HG03469 (cell line): ENCODE results near the gene TBCD.

Experiments used
- ATAC-seq: cut with Tn5 transposase; IDR thresholded peaks from one replicate; pipeline ENCODE4 v1.9.1; 2021; ENCODE audit warnings: mild to moderate bottlenecking, moderate library complexity, moderate number of reproducible peaks; ENCODE audit not compliant: unreplicated experiment

Gene TBCD

GRCh38 chr17:82881900-82882714 is 130.2 kb downstream of the TBCD start:
- no peak for ATAC-seq

- no peak for ATAC-seq
Observed at GRCh38 chr17:82882715-82883418, 131.0 kb downstream of the TBCD start.

GRCh38 chr17:82883419-82884031 is 131.7 kb downstream of the TBCD start:
- no peak for ATAC-seq

GRCh38 chr17:82884341-82884969 is 132.6 kb downstream of the TBCD start:
- no peak for ATAC-seq

- ATAC-seq = no peak
Observed at GRCh38 chr17:82884970-82885353, 133.1 kb downstream of the TBCD start.

- ATAC-seq = no peak
Observed at GRCh38 chr17:82887255-82888164, 135.6 kb downstream of the TBCD start.

GRCh38 chr17:82888583-82889495 is 137.0 kb downstream of the TBCD start:
- no peak for ATAC-seq

GRCh38 chr17:82889496-82890338 is 137.9 kb downstream of the TBCD start:
- no peak for ATAC-seq

- ATAC-seq = no peak
Observed at GRCh38 chr17:82890339-82890730, 138.5 kb downstream of the TBCD start.

GRCh38 chr17:82890926-82891678 is 139.2 kb downstream of the TBCD start:
- ATAC-seq = no peak

GRCh38 chr17:82891911-82892310 is 140.0 kb downstream of the TBCD start:
- no peak for ATAC-seq

- ATAC-seq = no peak
Observed at GRCh38 chr17:82892899-82893565, 141.2 kb downstream of the TBCD start.

- ATAC-seq = no peak
Observed at GRCh38 chr17:82893779-82894178, 141.9 kb downstream of the TBCD start.

- ATAC-seq = no peak
Observed at GRCh38 chr17:82894389-82894788, 142.5 kb downstream of the TBCD start.

GRCh38 chr17:82895087-82895486 is 143.2 kb downstream of the TBCD start:
- no peak for ATAC-seq

GRCh38 chr17:82896071-82897000 is 144.5 kb downstream of the TBCD start:
- ATAC-seq = no peak
